HG03439 (cell line): ENCODE results near the gene FST.

Experiments
- ATAC-seq: cut with Tn5 transposase; IDR thresholded peaks from one replicate; pipeline ENCODE4 v1.9.1; 2021; ENCODE audit warnings: mild to moderate bottlenecking, moderate library complexity; ENCODE audit not compliant: unreplicated experiment

FST gene

DNA sequence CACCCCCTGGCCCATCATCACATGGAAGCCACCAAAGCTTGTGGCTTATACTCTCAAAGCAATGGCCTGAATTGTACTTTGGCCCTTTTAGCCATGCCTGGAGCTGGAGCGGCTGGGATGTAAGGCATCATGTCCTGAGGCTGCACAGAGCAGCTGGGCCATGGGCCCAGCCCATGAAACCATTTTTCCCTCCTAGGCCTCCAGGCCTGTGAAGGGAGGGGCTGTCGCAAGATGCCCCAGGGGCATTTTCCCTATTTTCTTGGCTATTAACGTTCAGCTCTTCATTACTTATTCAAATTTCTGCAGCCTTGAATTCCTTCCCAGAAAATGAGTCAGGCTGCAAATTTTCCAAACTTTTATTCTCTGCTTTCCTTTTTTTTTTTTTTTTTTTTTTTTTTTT lies 27.7 kb downstream of the FST start:
- no peak for ATAC-seq

DNA sequence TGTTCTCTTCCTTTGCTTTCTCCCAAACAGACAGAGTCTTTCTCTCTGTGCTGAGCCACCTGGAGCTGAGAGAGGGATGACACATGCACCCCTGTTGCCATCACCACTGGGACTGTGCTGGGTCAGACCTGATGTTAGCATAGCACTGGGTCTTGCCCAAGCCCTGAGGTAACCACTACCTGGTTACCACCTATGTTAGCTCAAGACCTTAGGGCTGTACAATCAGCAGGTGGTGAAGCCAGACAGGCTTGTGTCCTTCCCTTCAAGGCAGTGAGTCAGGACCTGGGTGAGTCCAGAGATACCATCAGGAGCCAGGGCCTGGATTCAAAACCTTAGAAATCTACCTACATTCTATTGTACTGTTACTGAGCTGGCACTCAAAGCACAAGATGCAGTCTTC lies 32.1 kb downstream of the FST start:
- no peak for ATAC-seq

DNA sequence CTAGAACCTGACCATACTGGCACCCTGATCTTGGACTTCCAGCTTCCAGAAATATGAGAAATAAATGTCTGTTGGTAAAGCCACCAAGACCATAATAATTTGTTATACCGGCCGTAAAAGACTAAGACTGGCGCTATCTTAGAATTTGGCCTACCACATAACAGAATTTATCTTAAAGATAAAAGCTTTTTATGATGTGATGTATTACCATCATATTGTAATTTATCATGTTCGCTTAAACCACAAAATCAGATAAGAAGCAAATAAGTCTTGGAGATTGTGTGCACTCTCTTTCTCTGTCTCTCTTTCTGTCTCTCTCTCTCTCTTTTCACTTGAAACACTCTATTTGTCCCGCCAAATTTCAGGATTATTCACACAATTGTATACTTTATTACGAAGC lies 35.6 kb downstream of the FST start:
- no peak for ATAC-seq

DNA sequence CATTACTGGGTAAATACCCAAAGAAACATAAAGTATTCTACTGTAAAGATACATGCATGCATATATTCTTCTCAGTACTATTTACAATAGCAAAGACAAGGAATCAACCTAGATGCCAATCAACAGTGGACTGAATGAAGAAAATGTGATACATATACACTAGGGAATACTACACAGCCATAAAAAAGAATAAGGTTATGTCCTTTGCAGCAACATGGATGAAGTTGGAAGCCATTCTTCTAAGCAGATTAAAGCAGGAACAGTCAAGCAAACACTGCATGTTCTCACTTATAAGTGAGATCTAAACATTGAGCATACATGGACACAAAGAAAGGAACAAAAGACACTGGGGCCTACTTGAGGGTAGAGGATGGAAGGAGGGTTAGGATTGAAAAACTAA lies 40.4 kb downstream of the FST start:
- ATAC-seq: no peak
